TTC549 (cell line): ENCODE results near the gene GNAS.
"Not testable (repeated sequence)": the region's sequence is repeated elsewhere in the genome, so short reads cannot be mapped to it uniquely, and the experiment has no call there.

Experiments used
- FAIRE-seq: peaks from 2 replicates; lab custom pipeline; 2012; peaks lifted over from hg19 to GRCh38; lab: Jason Lieb, UNC

The GNAS gene

DNA sequence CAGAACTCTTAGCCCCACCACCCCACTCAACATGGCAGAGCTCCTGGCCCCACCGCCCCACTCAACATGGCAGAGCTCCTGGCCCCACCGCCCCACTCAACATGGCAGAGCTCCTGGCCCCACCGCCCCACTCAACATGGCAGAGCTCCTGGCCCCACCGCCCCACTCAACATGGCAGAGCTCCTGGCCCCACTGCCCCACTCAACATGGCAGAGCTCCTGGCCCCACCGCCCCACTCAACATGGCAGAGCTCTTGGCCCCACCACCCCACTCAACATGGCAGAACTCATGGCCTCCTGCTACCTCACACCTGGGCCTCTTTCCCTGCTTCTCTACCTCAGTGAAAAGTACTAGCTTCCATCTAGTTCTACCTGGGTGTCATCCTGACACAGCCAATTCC is 23.7 kb upstream of the GNAS start:
- FAIRE-seq: not testable (repeated sequence)

DNA sequence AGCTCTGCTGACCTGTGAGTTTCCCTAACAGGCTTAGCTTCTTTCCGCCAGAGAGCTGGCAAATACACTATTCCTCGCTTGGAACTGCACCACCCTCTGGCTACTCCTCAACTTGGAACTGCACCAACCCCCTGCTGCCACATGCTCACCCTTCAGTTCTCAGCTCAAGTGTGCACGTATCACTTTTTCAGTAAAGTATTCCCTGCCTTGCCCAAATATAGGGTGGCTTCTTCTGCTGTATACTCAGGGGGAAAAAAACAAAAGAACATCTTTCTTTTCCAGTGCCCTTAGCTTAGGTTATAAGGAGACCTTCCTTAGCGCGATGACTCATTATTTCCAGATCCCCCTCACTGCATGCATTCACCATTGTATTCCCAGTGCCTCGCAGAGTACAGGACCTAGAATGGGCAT is 23.0 kb upstream of the GNAS start:
- no peak for FAIRE-seq

DNA sequence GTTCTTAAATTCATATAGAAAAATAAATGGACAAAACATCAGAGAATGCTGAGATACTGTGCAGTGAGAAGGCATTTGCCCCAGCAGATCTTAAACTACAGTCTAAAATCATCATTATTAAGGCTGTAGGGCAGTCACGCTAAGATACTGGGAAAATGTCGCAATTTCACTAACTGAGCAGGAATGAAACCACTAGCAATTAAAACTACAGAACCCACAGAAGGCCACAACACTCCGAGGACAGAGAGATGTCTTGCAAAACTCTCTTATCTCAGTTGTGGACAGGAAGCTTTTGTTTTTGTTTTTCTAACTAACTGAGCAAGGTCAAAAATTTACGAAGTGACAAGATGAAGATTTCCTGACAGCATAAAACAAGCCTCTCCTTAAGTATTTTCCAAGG is 20.1 kb upstream of the GNAS start:
- FAIRE-seq: no peak

DNA sequence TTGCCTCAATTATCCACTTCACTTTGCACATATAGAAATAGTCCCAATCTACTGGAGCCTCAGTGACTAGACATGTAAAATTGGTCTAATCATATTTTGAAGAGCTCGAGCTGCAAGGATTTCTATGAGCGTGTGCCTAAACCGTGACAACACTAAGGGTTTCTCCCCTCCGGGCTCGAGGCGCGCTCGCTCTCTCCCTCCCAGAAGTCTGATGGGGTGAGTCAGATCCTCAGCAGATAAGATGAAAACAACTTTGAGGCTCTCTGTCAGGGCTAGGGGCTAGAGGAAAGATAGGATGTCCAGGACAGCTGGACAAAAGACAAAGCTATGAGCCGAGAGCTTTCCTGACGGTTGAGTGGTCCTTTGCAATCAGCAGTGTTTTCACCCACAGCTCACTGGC is 18.6 kb upstream of the GNAS start:
- FAIRE-seq: no peak

- no peak for FAIRE-seq
Measured at GRCh38 chr20:58835231-58835630, 17.3 kb upstream of the GNAS start.

GRCh38 chr20:58836616-58837204 is 15.8 kb upstream of the GNAS start:
- no peak for FAIRE-seq

DNA sequence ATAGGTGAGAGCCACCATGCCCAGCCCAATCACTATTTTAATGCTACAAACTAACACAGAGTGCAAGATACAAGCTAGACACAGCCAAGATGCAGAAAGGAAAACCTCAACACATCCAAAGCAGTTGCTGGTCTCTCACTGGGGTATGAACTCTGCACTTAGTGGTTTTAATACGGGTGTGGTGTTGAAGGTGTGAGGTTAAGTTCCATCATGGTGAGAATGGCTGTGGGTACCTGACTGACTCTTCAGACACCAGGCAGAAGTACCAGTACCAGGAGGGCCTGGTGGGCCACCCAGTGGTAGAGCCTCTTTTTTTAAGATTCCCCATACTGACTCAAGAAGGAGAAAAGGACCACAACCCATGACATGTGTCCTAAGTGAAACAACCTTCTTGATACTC is 14.8 kb upstream of the GNAS start:
- no peak for FAIRE-seq

- FAIRE-seq: no peak
Measured at GRCh38 chr20:58838174-58838573, 14.3 kb upstream of the GNAS start.

GRCh38 chr20:58839474-58839874 is 13.0 kb upstream of the GNAS start:
- FAIRE-seq: no peak

GRCh38 chr20:58839991-58840747 is 12.3 kb upstream of the GNAS start:
- no peak for FAIRE-seq

GRCh38 chr20:58840816-58841538 is 11.5 kb upstream of the GNAS start:
- no peak for FAIRE-seq

- FAIRE-seq: no peak
Measured at GRCh38 chr20:58841539-58842264, 10.8 kb upstream of the GNAS start.

- no peak for FAIRE-seq
Measured at GRCh38 chr20:58842276-58842675, 10.2 kb upstream of the GNAS start.

DNA sequence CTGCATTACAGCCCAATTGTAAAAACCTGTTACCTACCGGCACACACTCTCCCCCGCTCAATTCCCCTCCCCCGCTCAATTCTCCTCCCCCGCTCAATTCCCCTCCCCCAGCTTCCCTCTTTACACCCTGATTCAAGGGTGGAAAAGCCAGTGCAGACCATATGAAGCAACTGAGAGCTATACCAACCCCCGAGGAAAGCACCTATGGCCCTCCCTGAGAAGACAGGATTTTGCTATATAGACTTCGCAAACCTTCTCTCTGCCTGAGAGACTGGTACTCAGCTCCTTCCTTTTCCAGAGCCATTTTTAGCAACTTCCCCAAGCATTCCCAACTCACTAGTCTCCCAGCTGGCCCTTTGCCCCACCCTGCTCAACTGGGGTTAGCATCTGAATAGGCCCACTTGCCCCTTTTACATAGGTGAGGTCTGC is 9.4 kb upstream of the GNAS start:
- FAIRE-seq: no peak

GRCh38 chr20:58845706-58846105 is 6.8 kb upstream of the GNAS start:
- FAIRE-seq: no peak

- FAIRE-seq: no peak
Measured at GRCh38 chr20:58847463-58847862, 5.1 kb upstream of the GNAS start.

DNA sequence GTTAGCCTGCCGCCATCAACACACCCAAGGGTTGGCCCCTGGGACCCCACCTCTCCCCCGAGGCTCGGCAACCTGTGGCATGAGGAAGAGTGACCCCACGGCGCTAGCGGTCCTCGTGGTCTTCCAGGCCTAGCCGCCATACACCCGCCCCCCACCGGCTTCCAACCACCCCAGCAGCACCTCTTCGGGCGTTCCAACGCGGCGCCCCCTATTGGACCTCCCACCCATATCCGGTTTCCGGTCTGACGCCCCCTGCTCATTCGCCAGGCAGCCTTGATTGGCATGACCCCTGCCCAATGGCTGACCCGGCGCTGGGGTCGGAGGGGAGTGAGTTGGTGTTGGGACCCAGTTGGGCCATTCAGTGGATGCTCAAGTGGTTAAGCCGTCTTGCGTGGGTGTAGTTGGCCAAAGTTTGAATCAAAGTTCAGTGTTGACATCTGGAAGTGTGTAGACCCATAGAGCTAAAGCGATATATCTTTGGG is 1.8 kb upstream of the GNAS start, which contains the start of gene GNAS-AS1:
GNAS-AS1 (minus strand) TSS at position 210 of the 482 bp plus-strand sequence.
- no peak for FAIRE-seq

GRCh38 chr20:58851221-58851968 is 1.1 kb upstream of the GNAS start:
- FAIRE-seq: no peak

GRCh38 chr20:58851969-58852458 is 502 bp upstream of the GNAS start:
- FAIRE-seq: no peak

- no peak for FAIRE-seq
Measured at GRCh38 chr20:58853466-58853865, 950 bp downstream of the GNAS start.

DNA sequence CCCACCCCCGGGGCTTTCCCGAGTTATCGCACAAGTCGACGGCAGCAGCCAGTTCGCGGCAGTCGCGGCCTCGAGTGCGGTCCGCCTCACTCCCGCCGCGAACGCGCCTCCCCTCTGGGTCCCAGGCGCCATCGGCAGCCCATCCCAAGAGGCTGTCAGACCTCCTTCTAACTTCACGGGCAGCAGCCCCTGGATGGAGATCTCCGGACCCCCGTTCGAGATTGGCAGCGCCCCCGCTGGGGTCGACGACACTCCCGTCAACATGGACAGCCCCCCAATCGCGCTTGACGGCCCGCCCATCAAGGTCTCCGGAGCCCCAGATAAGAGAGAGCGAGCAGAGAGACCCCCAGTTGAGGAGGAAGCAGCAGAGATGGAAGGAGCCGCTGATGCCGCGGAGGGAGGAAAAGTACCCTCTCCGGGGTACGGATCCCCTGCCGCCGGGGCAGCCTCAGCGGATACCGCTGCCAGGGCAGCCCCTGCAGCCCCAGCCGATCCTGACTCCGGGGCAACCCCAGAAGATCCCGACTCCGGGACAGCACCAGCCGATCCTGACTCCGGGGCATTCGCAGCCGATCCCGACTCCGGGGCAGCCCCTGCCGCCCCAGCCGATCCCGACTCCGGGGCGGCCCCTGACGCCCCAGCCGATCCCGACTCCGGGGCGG is 1.6 kb downstream of the GNAS start:
- FAIRE-seq: no peak
